HG03342 (cell line): ENCODE measurements around the gene CDKN2D.
"Not testable (repeated sequence)": the region's sequence is repeated elsewhere in the genome, so short reads cannot be mapped to it uniquely, and the experiment has no call there.

Source experiments
- ATAC-seq: cut with Tn5 transposase; IDR thresholded peaks from one replicate; pipeline ENCODE4 v1.9.1; 2021; ENCODE audit warnings: mild to moderate bottlenecking, moderate library complexity; ENCODE audit not compliant: unreplicated experiment

CDKN2D gene

GRCh38 chr19:10552510-10553053, 16.2 kb downstream of the CDKN2D start:
- no peak for ATAC-seq

- ATAC-seq: no peak
These were observed 17.0 kb downstream of the CDKN2D start for GRCh38 chr19:10551698-10552301.

GRCh38 chr19:10551006-10551405, 17.8 kb downstream of the CDKN2D start:
- ATAC-seq: not testable (repeated sequence)

GRCh38 chr19:10550336-10550735, 18.4 kb downstream of the CDKN2D start:
- no peak for ATAC-seq

- ATAC-seq: no peak
These were observed 19.0 kb downstream of the CDKN2D start for GRCh38 chr19:10549733-10550132.

GRCh38 chr19:10548746-10549276, 20.0 kb downstream of the CDKN2D start:
- no peak for ATAC-seq

GRCh38 chr19:10546817-10547216, 22.0 kb downstream of the CDKN2D start:
- no peak for ATAC-seq

- no peak for ATAC-seq
These were observed 24.0 kb downstream of the CDKN2D start for GRCh38 chr19:10544753-10545251.

GRCh38 chr19:10544242-10544752, 24.5 kb downstream of the CDKN2D start:
- ATAC-seq: no peak

GRCh38 chr19:10543420-10544241, 25.1 kb downstream of the CDKN2D start, which contains the start of gene ATG4D:
TSS of gene ATG4D (plus strand) at chr19:10543904. CDS start at chr19:10544091, 187 bp downstream.
- peak; percentile 83 for ATAC-seq

GRCh38 chr19:10543059-10543419, 25.7 kb downstream of the CDKN2D start:
- no peak for ATAC-seq

GRCh38 chr19:10539016-10539415, 29.8 kb downstream of the CDKN2D start:
- not testable (repeated sequence) for ATAC-seq

GRCh38 chr19:10538204-10538983, 30.4 kb downstream of the CDKN2D start:
- ATAC-seq: no peak

GRCh38 chr19:10537668-10538067, 31.1 kb downstream of the CDKN2D start:
- ATAC-seq: no peak

- ATAC-seq: no peak
These were observed 33.2 kb downstream of the CDKN2D start for GRCh38 chr19:10535613-10536012.

GRCh38 chr19:10533646-10534386, 35.0 kb downstream of the CDKN2D start:
- no peak for ATAC-seq

GRCh38 chr19:10532457-10532856, 36.3 kb downstream of the CDKN2D start:
- no peak for ATAC-seq

GRCh38 chr19:10526887-10527286, 41.9 kb downstream of the CDKN2D start:
- not testable (repeated sequence) for ATAC-seq

- ATAC-seq: no peak
These were observed 43.1 kb downstream of the CDKN2D start for GRCh38 chr19:10525636-10526035.

GRCh38 chr19:10523135-10523636, 45.6 kb downstream of the CDKN2D start:
- no peak for ATAC-seq
